ENCODE results near the gene KCTD20.

DNA sequence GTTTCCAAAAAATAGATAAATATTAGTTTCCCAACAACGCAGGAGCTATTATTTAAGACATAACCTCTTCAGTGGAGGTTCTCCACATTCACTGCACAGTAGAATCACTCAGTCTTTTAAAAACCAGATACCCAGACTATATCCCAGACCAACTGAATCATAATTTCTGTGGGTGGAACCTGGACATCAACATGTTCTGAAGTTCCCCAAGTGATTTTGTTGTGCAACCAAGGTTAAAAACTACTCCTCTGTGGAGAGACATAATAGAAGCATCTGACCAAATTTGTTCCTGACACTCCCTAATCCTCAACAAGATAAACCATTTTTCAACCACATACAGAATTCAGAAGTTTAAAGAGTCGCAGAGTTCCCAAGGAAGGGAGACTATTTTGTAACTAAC, 62.2 kb downstream of the KCTD20 start:
- TF ChIP-seq CTCF (IDR thresholded peaks at IDR 0.05; ENCODE audit: poor library complexity, severe bottlenecking) (no peak), TAF1 (IDR thresholded peaks at IDR 0.05; ENCODE audit: low read depth) (no peak), EP300 (conservative IDR thresholded peaks at IDR 0.05; ENCODE audit: poor library complexity, severe bottlenecking) (no peak), RAD21 (conservative IDR thresholded peaks at IDR 0.05) (no peak), POLR2AphosphoS5 (IDR thresholded peaks at IDR 0.05) (no peak), MXI1 (conservative IDR thresholded peaks at IDR 0.05; ENCODE audit: poor library complexity, severe bottlenecking) (no peak)
- TF ChIP-seq, protein P1, sequence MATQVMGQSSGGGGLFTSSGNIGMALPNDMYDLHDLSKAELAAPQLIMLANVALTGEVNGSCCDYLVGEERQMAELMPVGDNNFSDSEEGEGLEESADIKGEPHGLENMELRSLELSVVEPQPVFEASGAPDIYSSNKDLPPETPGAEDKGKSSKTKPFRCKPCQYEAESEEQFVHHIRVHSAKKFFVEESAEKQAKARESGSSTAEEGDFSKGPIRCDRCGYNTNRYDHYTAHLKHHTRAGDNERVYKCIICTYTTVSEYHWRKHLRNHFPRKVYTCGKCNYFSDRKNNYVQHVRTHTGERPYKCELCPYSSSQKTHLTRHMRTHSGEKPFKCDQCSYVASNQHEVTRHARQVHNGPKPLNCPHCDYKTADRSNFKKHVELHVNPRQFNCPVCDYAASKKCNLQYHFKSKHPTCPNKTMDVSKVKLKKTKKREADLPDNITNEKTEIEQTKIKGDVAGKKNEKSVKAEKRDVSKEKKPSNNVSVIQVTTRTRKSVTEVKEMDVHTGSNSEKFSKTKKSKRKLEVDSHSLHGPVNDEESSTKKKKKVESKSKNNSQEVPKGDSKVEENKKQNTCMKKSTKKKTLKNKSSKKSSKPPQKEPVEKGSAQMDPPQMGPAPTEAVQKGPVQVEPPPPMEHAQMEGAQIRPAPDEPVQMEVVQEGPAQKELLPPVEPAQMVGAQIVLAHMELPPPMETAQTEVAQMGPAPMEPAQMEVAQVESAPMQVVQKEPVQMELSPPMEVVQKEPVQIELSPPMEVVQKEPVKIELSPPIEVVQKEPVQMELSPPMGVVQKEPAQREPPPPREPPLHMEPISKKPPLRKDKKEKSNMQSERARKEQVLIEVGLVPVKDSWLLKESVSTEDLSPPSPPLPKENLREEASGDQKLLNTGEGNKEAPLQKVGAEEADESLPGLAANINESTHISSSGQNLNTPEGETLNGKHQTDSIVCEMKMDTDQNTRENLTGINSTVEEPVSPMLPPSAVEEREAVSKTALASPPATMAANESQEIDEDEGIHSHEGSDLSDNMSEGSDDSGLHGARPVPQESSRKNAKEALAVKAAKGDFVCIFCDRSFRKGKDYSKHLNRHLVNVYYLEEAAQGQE (IDR thresholded peaks at IDR 0.05; ENCODE audit: borderline replicate concordance) = no peak
